NCI-H2227 (cell line): ENCODE data around the gene PFAS.

ENCODE experiments used
- DNase-seq: peaks from one replicate; lab custom pipeline; 2025; ENCODE audit not compliant: unreplicated experiment; lab: John Stamatoyannopoulos, UW

The PFAS gene

DNA sequence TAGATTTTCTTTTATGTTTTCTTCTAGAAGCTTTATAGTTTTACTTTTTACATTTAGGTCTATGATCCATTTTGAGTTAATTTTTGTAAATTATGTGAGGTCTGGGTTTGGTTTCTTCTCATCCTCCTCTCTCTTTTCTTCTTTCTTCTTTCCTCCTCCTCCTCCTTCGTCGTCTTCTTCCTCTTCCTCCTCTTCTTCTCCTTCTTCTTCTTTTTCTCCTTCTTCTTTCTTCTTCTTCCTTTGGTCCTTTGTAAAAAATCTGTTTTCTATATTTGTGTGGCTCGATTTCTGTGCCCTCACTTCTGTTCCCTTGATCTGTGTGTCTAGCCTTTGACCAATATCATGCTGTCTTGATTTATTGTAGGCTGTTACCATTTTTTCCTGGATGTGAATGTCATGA is 51.1 kb downstream of the PFAS start:
- no peak for DNase-seq

DNA sequence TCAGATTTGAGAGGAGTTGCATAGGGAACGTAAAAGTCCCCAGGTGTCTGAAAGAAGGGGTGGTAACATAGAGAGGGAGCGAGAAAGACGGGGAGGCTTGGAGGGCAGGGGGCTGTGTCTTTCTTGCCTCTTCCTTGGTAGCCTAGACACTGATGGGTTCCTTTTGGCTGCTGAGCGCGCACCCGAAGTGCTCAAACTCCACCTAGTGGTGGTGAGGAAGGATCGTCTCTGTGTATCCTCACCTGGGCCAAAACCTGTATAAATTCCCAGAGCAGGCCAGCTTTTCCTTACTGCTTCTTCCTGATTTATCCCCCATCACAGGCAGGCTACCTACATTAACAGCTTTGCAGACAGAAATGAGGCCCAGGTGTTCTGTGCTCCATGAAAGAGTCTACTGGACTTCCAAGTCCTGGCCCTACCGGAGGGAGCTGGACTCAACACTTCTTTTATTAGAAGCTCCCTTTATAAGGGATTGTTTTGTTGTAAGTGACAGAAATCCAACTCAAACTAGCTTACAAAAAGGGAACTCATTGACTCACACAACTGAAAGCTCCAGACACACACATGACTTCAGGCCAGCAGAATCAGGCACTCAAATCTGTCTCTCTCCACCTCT is 51.6 kb downstream of the PFAS start:
- peak; percentile 76 for DNase-seq

DNA sequence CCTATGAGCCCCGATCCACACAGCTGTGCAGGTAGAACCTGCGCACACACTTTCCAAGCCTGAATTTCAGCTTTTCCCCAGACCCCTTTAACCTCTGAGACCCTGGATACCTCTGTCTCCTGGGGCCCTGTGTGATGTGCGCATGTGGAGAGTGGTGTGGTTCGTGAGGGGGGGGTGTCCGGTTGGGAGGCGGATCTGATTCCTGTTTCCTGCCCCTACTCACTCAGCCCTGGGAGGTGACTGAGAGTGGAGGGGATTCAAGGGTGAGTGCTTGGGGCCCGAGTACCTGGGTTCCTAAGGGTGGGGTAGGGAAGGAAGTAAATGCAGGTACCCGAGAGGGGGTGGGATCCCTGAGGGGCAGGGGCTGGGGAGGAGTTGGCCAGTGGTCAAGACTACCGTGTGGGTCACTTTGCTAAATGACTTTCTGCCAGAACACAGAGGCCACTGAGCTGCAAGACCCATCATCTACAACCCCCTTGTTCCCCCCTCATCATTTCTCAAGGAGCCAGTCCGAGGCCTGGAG is 61.6 kb downstream of the PFAS start:
- DNase-seq = no peak

DNA sequence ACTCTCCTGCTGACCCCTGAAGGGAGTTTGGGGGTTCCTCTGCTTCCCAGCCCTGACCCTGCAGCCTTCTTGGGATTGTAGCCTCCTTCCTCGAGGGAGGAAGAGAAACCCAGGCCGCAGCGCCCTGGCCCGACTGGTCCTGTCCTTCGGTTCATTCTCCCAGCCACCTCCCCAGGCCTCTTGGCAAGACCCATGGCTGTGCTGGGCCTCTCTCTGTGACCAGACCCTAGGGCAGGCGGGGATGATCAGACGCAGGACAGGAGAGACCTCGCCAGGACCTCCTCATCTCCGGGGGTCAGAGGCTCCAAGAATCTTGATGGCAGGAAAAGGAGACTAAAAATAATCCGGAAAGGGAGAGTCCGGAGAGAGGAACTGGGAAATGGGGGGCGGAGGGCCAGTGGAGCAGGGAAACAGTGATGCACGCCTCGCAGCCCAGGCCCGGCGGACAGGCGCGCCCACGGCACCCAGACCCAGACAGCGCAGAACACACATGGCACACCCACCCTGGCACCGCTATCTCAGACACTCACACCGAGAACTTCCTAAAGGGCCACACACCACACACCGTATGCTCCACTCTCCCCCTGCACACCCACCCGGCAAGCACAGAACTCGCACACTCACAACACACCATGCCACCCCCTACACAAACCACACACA is 62.2 kb downstream of the PFAS start:
- DNase-seq = no peak

DNA sequence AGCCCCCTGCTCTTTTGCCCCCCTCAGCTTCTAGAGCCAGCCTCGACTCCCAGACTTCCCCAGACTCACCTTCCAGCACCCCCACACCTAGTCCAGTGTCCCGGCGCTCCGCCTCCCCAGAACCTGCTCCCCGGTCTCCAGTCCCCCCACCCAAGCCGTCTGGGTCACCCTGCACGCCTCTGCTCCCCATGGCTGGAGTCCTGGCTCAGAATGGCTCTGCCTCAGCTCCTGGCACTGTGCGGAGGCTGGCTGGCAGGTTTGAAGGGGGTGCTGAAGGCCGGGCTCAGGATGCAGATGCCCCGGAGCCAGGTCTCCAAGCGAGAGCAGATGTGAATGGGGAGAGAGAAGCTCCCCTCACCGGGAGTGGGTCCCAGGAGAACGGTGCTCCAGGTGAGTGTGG is 63.2 kb downstream of the PFAS start:
- DNase-seq = no peak

DNA sequence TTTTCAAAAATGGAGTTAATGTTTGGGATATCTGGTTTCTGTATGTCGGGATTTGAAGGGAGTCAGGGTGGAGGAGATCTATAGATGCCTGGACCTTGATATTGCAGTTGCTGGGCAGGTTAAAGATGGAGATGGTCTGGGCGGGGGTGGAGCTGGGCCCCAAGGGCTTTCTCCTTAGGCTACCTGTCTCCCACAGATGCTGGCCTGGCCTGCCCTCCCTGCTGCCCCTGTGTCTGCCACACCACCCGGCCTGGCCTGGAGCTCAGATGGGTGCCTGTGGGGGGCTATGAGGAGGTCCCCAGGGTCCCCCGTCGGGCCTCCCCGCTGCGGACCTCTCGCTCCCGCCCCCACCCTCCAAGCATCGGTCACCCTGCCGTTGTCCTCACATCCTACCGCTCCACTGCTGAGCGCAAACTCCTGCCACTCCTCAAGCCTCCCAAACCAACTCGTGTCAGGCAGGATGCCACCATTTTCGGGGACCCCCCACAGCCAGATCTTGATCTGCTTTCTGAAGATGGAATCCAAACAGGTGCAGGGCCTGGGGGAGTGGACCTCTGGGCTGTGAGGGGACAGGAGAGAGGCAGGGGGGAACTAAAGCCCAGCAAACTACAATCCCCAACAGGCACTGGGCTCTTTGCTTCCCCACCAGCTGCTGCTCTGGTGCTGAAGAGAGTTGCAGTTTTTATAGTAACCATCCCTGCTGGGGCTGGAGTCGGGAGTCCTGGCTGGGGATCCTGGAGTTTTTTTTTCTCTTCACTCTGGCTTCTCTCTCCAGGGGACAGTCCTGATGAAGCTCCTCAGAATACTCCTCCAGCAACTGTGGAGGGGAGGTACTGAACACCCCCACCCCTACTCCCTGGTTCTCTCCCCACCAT is 63.9 kb downstream of the PFAS start:
- DNase-seq = no peak

DNA sequence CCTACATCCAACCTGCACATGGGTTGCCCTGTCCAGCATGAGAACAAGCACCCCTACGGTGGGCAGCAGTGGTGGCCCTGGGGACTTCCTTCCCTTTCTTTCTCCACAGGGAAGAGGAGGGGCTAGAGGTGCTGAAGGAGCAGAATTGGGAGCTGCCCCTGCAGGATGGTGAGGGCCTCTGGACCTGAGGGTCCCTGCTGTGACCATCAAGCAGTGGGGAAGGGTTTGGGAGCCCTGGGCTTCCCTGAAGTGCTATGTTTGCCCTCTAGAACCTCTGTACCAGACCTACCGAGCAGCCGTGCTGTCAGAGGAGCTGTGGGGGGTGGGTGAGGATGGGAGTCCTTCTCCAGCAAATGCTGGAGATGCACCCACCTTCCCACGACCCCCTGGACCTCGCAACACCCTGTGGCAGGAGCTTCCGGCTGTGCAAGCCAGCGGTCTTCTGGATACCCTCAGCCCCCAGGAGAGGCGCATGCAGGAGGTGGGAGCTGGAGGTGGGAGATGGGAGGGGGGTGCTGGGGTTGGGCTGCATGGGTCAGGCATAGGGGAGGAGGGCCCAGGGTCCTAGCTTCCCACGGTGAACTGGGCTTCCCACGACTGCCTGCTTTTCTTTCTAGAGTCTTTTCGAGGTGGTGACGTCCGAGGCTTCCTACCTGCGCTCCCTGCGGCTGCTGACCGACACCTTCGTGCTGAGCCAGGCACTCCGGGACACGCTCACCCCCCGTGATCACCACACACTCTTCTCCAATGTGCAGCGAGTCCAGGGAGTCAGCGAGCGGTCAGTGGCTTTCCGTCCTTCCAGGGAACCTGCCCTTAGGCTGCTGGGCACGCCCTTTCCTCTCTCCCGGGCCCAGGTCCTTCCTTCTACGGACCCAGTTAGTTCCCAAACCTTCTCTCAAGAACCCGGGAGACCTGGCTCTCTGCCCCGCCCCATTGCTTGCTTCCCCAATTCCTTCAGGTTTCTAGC is 66.0 kb downstream of the PFAS start:
- no peak for DNase-seq

DNA sequence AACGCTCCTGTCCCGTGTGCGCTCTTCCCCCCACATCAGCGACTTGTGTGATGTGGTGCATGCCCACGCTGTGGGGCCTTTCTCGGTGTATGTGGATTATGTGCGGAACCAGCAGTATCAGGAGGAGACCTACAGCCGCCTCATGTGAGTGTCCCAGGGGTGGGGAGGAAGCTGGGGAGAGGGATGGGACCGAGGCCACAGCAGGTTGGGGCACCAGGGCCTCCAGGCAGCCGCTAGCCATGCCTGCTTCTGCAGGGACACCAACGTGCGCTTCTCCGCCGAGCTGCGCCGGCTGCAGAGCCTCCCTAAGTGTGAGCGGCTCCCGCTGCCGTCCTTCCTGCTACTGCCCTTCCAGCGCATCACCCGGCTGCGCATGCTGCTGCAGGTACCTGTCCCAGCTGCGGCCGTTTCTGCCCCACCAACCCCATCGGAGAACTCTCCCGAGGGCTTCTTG is 66.7 kb downstream of the PFAS start:
- DNase-seq = peak; percentile 11

DNA sequence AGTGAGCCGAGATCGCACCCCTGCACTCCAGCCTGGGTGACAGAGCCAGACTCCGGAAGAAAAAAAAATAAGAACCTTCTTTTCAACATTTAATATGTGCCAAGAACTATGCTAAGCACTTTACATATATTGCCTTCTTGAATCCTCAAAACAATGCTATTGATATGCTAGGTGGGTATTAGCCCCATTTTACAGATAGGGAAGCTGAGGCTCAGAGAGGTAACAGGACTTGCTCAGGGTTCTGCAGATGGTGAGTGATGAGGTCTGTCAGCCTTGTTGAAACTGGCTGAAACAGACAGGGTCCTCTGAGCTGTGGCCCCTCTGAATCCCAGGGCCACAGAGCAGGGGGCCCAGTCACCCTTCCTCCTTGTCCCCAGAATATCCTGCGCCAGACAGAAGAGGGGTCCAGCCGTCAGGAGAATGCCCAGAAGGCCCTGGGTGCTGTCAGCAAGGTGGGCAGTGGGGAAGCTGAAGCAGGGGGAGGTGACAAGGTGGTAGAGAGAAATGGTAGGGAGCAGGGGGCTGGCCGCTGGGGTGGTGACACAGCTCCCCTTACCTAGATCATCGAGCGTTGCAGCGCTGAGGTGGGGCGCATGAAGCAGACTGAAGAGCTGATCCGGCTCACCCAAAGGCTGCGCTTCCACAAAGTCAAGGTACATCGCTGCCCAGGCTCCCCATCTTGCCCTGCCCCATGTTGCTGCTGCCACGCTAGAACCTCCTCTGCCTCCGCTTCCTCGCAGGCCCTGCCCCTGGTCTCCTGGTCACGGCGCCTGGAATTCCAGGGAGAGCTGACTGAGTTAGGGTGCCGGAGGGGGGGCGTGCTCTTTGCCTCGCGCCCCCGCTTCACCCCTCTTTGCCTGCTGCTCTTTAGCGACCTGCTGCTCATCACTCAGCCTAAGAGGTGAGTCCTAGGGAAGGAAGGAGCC is 69.2 kb downstream of the PFAS start:
- DNase-seq = no peak
